Measurements from ENCODE around the gene CCZ1. TPM values are rescaled to one million over a fixed set of nuclear protein-coding genes. Genes with fewer than 3 reads are reported as not detected.

Gene CCZ1
- total and polyA plus RNA-seq, 2 of the 4 experiments (the other 2 are of a cell fraction), result 25.4 to 28.7 TPM

- Histone ChIP-seq H3K14ac (replicated peaks; ENCODE audit: low read depth, low read length) (no peak overlapping the region), H2AK9ac (replicated peaks; ENCODE audit: low read depth, low read length, poor library complexity) (no peak overlapping the region), H3K4me2 (ENCODE audit: low read depth, low read length) (no peak overlapping the region), H3K4ac (ENCODE audit: low read depth, low read length) (no peak overlapping the region), H3K27ac (ENCODE audit: insufficient read depth, low read length) (no peak overlapping the region), H2BK120ac (ENCODE audit: low read depth, low read length) (no peak overlapping the region), H3K4me1 (ENCODE audit: control insufficient read depth, insufficient read depth, low read length) (peaks cover 5% of the 10 kb centered on the region; the same call in 1 of the 2 replicates), H3K4me3 (ENCODE audit: insufficient read depth, low read depth, low read length) (no peak overlapping the region), H3K23ac (ENCODE audit: low read depth, low read length) (no peak overlapping the region), H4K5ac (ENCODE audit: low read depth, low read length) (no peak overlapping the region), H3K79me1 (ENCODE audit: low read depth in 1 of 2, low read length in 2 of 2) (no peaks in the 10 kb centered on the region), H2BK15ac (ENCODE audit: low read depth, low read length) (no peak overlapping the region), H2AFZ (replicated peaks; ENCODE audit: low read length, poor library complexity) (no peak overlapping the region), H3K9me1 (ENCODE audit: insufficient read depth, low read length) (no peaks in the 10 kb centered on the region), H4K20me1 (ENCODE audit: insufficient read depth, low read length) (no peaks in the 10 kb centered on the region), H2AK5ac (ENCODE audit: low read depth, low read length) (no peak overlapping the region), H3K9ac (ENCODE audit: low read depth, low read length) (no peak overlapping the region), H3K36me3 (ENCODE audit: control insufficient read depth, insufficient read depth, low read length) (no peaks in the 10 kb centered on the region), H3K27me3 (ENCODE audit: control insufficient read depth, insufficient read depth, low read length) (peaks cover 10% of the 10 kb centered on the region), H3K18ac (ENCODE audit: low read depth, low read length) (no peak overlapping the region), H2BK5ac (ENCODE audit: low read depth, low read length, poor library complexity, severe bottlenecking) (no peak overlapping the region), H3K9me3 (ENCODE audit: control insufficient read depth, insufficient read depth, low read length) (peaks cover 2% of the 10 kb centered on the region; the same call in 1 of the 2 replicates), H4K91ac (ENCODE audit: insufficient read depth, low read depth, low read length) (no peak overlapping the region), H4K8ac (ENCODE audit: low read depth in 2 of 2, low read length in 2 of 2) (no peak overlapping the region), H3K56ac (ENCODE audit: extremely low read depth, insufficient read depth, low read length) (no peak overlapping the region), H2BK20ac (ENCODE audit: low read depth, low read length) (no peak overlapping the region)
- DNase-seq (no peak), ATAC-seq (ENCODE audit: low read depth) (no peak)
- in situ Hi-C loops (cut with MboI; ENCODE audit: low sequenced_read_pairs), result loop anchor here (25.0 kb wide), 1 partner anchor 943 kb away; no protein-coding TSS in a partner anchor
- intact Hi-C loops (cut with micrococcal nuclease), result no loop called here
- 91% methylated on average over 4 of the region's 13 CpGs; no CpG with 5 or more reads in 1 of the 2 experiments for WGBS, 2 experiments (ENCODE audit: extremely low coverage in 2 of 2, insufficient read length in 1 of 2)
- POLR2A ChIA-PET (ENCODE audit: unreplicated experiment), result no interaction called here
- TF ChIP-seq RAD21 (IDR thresholded peaks at IDR 0.05; ENCODE audit: low read length) (no peak), CTCF (conservative IDR thresholded peaks at IDR 0.05; ENCODE audit: low read depth, low read length) (no peak), FOS (IDR thresholded peaks at IDR 0.05; ENCODE audit: low read depth, low read length) (no peak), MAFK (IDR thresholded peaks at IDR 0.05; ENCODE audit: low read depth, low read length) (no peak), ELK1 (IDR thresholded peaks at IDR 0.05; ENCODE audit: borderline replicate concordance, low read depth, low read length) (no peak), POLR2A (IDR thresholded peaks at IDR 0.05; ENCODE audit: low read depth, low read length) (no peak), MAZ (IDR thresholded peaks at IDR 0.05; ENCODE audit: borderline replicate concordance, low read depth, low read length) (no peak), BHLHE40 (IDR thresholded peaks at IDR 0.05; ENCODE audit: low read depth, low read length) (no peak), NFE2L2 (IDR thresholded peaks at IDR 0.05; ENCODE audit: low read depth, low read length) (no peak), SMC3 (IDR thresholded peaks at IDR 0.05; ENCODE audit: low read depth, low read length) (no peak), MXI1 (IDR thresholded peaks at IDR 0.05; ENCODE audit: borderline replicate concordance, low read depth, low read length) (no peak), CHD1 (IDR thresholded peaks at IDR 0.05; ENCODE audit: low read depth, low read length) (no peak), USF2 (IDR thresholded peaks at IDR 0.05; ENCODE audit: low read depth, low read length) (no peak), RCOR1 (IDR thresholded peaks at IDR 0.05; ENCODE audit: insufficient replicate concordance, low read length) (no peak)
- BruUV-seq (replicated peaks), result no TSS peak
- CTCF ChIA-PET, result no interaction called here
- dilution Hi-C loops (cut with HindIII; ENCODE audit: low sequenced_read_pairs, unreplicated experiment), result no loop called here
These were observed 28.8 kb upstream of the CCZ1 start for GRCh38 chr7:5869691-5870090.
